K562 (cell line): ENCODE data around the gene GAPDH. TPM values are rescaled to one million over a fixed set of nuclear protein-coding genes. Genes with fewer than 3 reads are reported as not detected.

Source experiments
- SIN3A ChIP-seq, 2 experiments: fragments of 150-350 bp in 1 of 2; IDR thresholded peaks; 2 replicates each; pipeline ENCODE4 v1.6.1; 2011 to 2016; ENCODE audit warnings: borderline replicate concordance in 2 of 2, low read depth in 2 of 2, low read length in 2 of 2, mild to moderate bottlenecking in 2 of 2, moderate library complexity in 2 of 2; ENCODE audit not compliant: control insufficient read depth in 1 of 2
- SIN3B ChIP-seq: fragments of 450-650 bp; IDR thresholded peaks from 2 replicates; pipeline ENCODE4 v1.6.1; 2017; ENCODE audit warnings: low read depth, mild to moderate bottlenecking, moderate library complexity
- polyA plus RNA-seq, 8 experiments: library from polyadenylated mRNA; depleted of rRNA in 4 of 8; stranded (reverse) in 5 of 8; unstranded in 3 of 8; fragments of >200 nt; fragmentation: Nextera tagmentation in 2 of 8; fragmentation: Illumina TruSeq in 1 of 8; extraction: Ambion mirVana in 2 of 8; extraction: Trizol in 1 of 8; gene quantifications; 2 replicates each; pipeline versions ENCODE4 v1.2.1 to v1.2.3, GENCODE V29; 2011 to 2014; ENCODE audit warnings: inconsistent platforms in 1 of 8, missing spikeins in 1 of 8
- total RNA-seq, 7 experiments: library from RNA; depleted of rRNA in 6 of 7; stranded (reverse); fragments of >200 nt in 6 of 7; fragmentation: Illumina TruSeq in 2 of 7; extraction: Trizol in 2 of 7; gene quantifications; 2 replicates each; pipeline versions ENCODE4 v1.2.1 to v1.2.3, GENCODE V29; 2011 to 2021; ENCODE audit warnings: low replicate concordance in 1 of 7
- TF ChIP-seq, protein P1 (sequence below): fragments of 200-800 bp; sonication (Bioruptor generic); IDR thresholded peaks from 2 replicates; pipeline ENCODE4 v1.6.1; 2017; ENCODE audit warnings: missing genetic modification characterization, missing compliant biosample characterization
- TF ChIP-seq, protein P2 (sequence below): fragments of 450-650 bp; formaldehyde crosslinking; IDR thresholded peaks from 2 replicates; pipeline ENCODE4 v1.4.0; 2020; ENCODE audit warnings: mild to moderate bottlenecking

GAPDH gene
- total and polyA plus RNA-seq, 9 of the 15 experiments (the other 6 are each of a cell fraction or from before 2014, with no cell fraction given) = 2,206 to 6,793 (median 4,217) TPM

DNA sequence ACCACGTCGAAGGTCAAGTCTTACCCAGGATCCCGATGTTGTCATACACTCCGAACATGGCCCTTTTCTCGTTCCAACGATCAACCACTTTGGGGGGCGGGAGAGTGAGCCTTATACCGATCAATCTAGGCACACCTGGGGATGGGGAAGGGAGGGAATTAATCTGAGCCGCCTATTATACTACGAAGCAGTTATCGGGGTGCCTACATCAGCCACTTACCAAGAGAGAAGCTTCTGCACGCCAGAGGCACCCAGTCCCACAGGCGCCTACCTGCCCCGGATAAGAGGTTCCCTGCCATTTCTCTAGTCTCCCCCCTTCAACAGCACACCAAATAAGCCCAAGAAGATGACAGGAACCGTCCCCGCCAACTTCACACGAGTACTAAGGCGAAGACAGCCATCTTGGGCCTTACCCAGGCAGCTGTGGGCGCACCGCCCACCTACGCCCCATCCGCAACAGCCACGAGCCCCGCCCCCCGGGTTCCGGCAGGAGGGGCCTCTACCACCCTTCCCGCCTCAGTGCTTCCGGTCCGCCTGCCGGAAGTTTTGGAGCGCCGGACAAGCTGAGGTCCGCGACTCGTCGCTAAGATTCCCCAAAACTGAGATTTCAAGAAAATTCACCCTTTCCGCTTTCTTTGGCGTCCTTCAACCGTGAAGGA is 41.4 kb upstream of the GAPDH start, which contains the start of gene MRPL51 (continued):
- TF ChIP-seq SIN3B (peak; percentile 85), SIN3A (IDR thresholded peaks at IDR 0.05; ENCODE audit: borderline replicate concordance in 2 of 2, control insufficient read depth in 1 of 2, low read depth in 2 of 2, low read length in 2 of 2) (peak in 1 of 2 experiments; percentile 86; a peak in 2 of 4 replicates)
- TF ChIP-seq, protein P1, sequence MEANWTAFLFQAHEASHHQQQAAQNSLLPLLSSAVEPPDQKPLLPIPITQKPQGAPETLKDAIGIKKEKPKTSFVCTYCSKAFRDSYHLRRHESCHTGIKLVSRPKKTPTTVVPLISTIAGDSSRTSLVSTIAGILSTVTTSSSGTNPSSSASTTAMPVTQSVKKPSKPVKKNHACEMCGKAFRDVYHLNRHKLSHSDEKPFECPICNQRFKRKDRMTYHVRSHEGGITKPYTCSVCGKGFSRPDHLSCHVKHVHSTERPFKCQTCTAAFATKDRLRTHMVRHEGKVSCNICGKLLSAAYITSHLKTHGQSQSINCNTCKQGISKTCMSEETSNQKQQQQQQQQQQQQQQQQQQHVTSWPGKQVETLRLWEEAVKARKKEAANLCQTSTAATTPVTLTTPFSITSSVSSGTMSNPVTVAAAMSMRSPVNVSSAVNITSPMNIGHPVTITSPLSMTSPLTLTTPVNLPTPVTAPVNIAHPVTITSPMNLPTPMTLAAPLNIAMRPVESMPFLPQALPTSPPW (CRISPR knock-in tag) = peak; percentile 80
- TF ChIP-seq, protein P2, sequence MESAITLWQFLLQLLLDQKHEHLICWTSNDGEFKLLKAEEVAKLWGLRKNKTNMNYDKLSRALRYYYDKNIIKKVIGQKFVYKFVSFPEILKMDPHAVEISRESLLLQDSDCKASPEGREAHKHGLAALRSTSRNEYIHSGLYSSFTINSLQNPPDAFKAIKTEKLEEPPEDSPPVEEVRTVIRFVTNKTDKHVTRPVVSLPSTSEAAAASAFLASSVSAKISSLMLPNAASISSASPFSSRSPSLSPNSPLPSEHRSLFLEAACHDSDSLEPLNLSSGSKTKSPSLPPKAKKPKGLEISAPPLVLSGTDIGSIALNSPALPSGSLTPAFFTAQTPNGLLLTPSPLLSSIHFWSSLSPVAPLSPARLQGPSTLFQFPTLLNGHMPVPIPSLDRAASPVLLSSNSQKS (CRISPR knock-in tag) = no peak
